ENCODE measurements around the gene A4GNT.
"Not testable (repeated sequence)": the region's sequence is repeated elsewhere in the genome, so short reads cannot be mapped to it uniquely, and the experiment has no call there.

The A4GNT gene

DNA sequence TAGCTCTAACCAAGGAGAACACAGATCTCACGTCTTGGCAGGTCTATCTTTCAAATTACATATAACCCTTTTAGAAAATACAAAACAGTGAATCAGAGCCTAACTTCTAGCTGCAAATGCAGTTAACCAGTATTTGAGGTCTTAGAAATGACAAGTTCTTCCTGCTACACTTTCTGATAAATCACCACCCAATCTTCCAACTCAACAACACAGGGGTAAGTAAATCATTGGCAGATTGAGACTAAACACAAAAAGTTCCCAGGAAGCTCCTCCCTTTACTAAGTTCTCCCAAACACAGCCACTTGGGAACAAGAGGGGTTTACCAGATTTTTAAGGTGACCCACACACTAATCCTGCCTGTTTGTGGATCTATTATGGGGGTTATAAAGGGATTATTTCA lies at the start of gene A4GNT:
TSS of gene A4GNT (minus strand) at position 152 of the 400 bp plus-strand sequence. CDS start 1,134 bp downstream, outside the sequence.
- no peak for DNase-seq

DNA sequence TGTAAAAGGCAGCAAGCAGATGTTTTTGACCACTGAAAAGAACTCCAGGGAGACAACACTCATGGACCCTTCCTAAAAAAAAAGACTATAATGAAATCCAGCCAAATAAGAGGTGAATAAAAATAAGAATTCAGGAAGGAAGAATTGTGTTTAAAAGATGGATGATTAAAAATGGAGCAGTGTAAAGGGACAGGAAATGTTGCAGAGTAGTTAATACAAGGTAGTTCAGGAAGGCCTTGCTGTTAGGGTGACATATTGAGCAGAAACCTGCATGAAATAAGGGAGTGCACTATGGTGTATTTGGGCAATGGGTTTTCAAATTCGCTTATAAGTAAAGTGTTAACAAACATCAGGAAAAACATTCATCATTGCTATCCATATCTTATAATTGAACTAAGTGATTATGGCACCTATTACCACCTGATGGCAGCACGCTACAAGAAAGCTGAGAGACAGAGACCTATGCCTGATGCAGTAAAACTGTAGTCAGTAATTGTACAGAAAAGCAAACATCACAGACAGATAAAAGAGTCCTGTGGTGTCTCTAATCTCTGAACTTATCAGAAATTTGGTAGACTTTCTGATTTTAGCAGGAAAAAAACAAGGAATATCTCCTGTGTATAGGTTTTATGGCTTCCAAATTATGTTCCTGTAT lies 48.3 kb upstream of the A4GNT start:
- DNase-seq, result no peak

DNA sequence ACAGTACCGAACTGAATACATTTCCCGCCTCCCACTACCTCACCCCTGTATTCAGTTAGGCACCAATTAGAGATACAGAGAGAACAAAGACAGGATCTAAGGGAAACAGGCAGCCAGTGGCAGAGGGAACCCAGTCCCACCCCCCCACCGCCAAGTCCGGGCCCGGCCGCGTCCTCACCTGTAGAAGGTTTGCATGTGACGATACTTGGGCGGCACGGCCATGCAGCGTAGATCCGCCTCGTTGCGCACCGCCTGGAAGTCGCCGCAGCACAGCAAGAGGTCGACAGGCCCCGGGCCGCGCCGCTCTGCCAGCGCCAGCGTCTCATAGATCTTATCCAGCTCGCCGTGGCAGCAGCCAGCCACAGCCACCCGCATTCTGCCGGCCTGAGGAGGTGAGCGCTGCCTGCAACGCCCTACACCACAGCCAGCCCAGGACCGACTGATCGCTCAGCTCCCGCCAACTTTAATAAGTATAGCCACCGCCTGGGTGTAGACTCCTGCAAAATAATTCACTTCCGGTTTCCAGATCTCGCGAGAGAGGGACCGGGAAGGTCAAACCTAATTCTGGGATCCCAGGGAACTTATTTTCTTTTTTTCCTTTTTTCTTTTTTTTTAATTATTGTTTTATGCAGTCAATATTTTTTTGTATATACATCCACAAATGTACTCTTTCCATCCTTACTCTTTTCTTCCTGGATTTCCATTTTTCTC lies 42.4 kb upstream of the A4GNT start, which contains the start of gene DBR1:
TSS of gene DBR1 (minus strand) at position 501 of the 711 bp plus-strand sequence. CDS start at position 375, 126 bp downstream.
- DNase-seq, result peak; percentile 44

DNA sequence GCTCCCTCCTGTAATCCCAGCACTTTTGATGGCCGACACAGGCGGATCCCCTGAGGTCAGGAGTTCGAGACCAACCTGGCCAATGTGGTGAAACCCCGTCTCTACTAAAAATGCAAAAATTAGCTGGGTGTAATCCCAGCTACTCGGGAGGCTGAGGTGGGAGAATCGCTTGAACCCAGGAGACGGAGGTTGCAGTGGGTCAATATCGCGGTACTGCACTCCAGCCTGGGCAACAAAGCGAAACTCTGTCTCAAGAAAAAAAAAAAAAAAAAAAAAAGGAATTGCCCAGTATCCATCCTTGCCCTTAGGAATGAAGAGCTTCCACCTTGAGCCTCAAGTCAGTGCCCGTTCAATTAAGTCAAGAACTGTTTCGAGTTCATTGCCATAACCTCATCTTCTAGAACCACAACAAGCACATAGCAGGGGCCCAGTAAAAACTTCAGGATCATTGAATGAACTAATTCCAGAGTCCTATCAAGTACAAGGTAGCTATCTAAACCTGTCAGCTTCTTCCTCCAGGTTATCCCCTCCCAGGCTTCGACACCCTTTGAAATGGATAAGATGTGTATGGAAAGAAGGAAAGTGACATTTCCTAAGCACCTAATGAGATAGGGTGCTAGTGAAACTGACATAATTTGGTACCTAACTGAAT lies 41.7 kb upstream of the A4GNT start:
- no peak for DNase-seq

DNA sequence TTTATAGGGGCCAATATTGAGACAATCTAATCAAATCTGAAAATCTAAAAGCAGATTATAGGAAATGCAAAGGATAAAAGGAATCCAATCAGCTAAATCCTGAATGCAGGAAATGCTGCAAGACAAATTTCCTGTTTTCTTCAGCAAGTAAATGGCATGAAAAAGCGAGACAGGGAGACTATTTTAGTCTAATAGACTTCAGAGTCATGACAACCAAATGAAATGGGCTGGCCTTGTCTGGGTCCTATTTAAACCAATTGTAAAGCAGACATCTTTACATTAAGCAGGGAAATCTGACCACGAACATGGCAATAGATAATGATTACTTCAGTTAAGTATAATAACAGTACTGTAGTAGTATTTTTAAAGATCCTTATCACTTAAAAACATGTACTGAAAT lies 40.4 kb upstream of the A4GNT start:
- DNase-seq, result no peak

DNA sequence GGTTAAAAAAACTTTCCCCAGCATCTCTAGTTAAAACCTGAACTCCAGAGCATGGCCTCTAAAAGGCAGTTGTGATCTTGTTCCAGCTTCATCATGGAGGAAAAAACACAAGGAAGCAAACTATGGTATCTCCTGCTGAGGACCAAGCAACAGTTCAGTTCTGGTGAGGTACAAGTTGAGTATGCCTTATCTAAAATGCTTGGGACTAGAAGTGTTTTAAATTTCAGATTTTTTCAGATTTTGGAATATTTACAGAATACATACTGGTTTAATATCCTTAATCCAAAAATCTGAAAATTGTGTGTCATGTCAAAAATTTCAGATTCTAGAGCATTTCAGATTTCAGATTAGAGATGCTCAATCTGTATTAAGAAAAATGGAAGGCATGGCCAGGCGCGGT lies 32.9 kb upstream of the A4GNT start:
- no peak for DNase-seq

DNA sequence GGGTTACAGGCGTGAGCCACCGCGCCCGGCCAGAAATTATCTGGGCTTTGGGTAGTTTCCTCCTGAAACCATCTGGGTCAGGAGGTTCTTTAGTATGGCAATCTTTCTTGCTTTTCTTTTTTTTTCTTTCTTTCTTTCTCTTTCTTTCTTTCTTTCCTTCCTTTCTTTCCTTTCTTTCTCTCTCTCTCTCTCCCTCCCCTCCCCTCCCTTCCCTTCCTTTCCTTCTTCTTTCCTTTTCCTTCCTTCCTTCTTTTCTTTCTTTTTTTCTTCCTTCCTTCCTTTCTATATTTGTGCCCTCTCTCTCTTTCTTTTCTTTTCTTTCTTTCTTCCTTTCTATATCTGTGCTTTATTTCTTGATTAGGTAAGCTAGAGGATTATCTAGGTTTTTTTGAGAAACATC lies 25.6 kb upstream of the A4GNT start:
- DNase-seq, result no peak

DNA sequence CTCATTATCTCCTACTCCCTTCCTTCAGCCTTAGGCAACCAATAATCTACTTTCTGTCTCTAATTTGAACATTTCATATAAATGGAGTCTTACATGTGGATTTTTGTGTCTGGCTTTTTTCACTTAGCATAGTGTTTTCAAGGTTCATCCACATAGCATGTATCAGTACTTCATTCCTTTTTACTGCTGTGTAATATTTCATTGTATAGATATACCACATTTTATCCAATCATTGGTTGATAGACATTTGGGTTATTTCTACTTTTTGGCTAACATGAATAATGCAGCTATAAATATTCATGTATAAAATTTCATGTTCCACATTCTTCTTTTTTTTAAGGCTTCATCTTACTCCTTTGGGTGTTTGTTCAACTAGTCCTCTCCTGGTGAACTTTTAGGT lies 22.3 kb upstream of the A4GNT start:
- DNase-seq, result no peak

DNA sequence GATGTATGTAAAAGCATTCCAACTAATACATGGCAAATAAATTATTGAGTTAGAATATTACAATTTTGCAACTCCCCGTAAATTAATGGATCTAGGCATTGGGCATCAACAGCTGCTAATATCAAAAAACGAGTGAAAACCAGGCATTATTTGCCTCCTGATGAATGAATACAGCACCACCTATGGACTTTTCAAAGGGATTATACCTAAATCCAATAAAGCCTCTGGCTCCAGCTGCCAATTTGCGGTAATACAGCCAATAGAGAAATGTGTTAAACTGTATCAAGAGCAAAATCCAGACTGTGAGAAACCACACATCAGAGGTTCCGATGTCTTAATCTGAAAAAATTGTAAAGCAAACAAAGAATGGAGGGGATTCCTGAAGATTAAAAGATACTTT lies 16.3 kb upstream of the A4GNT start:
- no peak for DNase-seq

DNA sequence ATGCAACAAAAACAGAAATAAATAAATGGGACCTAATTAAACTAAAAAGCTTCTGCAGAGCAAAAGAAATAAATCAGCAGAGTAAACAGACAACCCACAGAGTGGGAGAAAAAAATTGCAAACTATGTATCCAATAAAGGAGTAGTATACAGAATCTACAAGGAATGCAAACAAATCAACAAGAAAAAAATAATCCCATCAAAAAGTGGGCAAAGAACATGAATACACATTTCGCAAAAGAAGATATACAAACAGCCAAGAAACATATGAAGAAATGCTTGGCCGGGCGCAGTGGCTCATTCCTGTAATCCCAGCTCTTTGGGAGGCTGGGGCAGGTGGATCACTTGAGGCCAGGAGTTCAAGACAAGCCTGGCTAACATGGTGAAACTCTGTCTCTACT lies 10.0 kb upstream of the A4GNT start:
- not testable (repeated sequence) for DNase-seq

DNA sequence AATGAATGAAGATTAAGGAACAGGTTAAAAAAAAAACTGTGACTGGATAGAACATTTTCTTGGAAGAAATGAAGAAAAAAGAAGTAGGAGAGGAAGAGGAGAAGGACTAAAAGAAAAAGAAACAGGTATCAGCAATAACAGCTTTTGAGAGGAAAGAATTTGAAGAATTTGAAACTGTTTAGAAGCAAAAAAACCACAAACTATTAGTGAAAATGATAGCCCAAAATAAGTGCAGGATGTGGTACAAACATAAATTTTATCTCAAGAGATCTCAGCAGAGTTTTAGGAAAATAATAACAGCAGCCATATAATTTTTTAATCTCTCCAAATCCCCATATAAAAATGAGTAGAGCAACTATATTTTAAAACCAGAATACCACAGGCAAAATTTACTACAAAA lies 8.8 kb upstream of the A4GNT start:
- no peak for DNase-seq

DNA sequence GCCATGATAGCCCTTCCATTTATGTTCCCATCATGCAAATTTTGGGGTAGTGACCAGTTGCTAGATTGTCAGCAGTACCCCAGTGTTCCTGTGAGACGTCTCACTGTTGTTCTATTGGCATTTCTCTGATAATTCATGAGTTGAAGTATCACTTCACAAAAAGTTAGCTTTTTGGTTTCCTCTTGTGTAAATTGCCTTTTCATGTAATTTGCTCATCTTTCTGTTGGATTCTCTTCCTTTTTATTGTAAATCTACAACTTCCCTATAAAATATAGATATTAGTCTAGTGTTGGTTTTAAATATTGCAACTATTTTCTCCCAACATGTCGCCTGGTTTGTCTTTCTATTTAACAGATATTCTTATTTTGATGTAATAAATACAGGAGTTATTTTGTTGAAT lies 7.5 kb upstream of the A4GNT start:
- DNase-seq, result no peak

DNA sequence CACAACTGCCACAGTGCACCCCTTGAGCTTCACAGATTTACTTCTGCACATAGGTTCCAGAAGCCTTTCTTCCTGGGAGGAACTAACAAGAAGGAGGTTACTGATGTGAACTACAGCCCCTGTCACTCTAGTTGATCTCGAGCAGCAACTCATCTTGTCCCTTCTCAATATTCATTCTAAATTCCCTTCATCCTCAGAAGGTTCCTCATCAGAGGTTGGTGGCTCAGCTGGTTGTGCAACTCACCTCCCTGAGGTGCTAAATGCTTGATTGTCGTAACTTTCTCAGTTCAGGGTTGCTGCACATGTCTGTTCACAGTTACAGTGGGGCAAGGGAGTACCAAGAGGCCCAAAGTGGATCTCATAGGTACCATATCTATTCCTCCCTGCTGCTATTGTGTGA lies 5.7 kb upstream of the A4GNT start:
- no peak for DNase-seq

DNA sequence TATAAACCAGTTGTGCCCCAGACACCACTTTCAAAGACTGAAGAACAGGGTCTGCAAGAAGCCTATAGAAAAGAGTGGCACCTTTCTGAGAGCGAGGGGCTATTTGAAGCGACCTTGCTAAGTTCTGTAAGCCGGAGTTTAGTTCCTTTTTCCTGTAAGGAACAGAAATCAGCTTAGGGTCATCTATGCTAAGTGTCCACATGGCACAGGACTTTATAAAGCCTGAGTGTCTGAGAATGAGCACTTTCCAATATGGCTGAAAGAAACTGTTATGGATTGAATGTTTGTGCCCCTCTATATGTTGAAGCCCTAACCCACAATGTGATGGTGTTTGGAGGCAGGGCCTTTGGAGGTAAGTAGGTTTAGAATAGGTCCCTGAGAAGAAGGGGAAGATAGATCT lies 4.0 kb upstream of the A4GNT start:
- no peak for DNase-seq

DNA sequence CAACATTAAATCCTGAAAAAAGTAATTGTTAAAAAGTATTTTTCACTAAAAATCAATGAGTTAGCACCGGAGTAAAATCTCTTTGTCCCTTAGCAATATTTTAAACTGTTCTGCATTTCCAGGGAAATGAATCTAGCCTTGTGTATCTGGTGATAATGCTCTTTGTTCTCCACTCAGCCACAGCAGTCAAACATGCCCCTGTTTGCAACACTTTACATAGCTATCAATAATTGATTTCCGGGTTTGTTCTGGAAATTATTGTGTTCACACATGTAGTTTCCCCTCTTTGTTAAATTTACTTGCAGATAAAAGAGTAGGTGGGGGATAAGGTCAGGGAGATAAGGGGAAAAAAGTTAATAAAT lies 3.6 kb upstream of the A4GNT start:
- DNase-seq, result no peak

DNA sequence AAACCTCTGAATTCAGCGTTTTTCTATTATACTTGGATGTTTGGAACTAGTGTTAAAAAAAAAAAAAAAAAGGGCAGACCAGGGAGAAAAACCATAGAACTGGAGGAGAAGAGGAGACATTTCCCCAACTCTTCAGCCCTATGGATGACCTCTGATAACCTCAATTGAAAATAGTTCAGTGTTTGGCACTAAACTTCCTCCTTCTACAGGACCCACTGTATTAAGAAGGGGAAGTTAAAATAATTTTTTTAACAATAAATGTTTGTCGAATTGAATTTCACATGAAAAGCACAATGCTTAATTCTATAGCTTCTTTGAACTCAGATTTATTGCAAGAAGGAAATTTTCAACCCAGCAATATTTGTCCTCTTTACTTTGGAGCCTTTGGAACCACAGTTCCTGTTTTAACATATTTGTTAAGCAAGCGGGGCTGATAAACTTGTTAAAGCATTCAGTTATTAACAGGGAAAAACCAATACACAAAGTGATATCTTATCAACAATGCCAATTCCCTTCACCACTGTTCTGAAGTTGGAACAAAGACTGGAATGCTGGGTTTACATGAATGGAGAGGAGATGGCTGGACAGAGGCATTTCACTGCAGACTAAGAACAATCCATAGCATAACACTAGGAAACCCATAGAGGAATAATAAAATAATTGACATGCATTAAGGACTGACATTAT lies 3.1 kb upstream of the A4GNT start:
- no peak for DNase-seq

DNA sequence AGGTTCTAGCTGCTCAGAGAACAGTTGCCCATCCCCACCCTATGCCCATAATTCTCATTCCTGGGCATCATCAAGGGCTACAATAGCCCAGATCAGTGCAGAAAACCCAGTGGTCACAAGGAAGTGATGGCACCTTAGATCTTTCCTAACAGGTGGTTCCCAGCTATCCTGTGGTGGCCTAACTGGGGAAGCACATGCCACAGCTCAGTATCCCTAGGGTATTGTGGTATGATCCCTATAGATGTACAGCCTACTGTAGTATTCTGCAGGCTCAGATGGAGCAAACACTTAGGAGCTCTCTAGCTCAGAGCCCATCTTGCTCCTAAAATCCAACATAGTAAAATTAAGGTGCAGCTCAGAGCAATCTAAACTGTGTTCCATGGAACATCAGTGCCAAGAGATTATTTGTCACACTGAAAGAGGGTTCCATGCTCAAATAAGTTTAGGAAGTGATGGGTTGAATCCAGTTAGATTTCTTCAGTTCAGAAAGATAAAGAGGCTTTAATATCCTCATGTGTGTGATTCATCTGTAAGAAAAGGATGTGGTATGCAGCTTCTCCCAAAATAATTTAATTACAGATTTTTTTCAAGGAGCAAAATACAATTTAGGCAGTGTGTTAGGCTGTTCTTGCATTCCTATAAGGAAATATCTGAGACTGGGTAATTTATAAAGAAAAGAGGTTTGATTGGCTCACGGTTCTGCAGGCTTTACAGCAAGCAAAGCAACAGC lies 4.4 kb downstream of the A4GNT start:
- DNase-seq, result no peak

DNA sequence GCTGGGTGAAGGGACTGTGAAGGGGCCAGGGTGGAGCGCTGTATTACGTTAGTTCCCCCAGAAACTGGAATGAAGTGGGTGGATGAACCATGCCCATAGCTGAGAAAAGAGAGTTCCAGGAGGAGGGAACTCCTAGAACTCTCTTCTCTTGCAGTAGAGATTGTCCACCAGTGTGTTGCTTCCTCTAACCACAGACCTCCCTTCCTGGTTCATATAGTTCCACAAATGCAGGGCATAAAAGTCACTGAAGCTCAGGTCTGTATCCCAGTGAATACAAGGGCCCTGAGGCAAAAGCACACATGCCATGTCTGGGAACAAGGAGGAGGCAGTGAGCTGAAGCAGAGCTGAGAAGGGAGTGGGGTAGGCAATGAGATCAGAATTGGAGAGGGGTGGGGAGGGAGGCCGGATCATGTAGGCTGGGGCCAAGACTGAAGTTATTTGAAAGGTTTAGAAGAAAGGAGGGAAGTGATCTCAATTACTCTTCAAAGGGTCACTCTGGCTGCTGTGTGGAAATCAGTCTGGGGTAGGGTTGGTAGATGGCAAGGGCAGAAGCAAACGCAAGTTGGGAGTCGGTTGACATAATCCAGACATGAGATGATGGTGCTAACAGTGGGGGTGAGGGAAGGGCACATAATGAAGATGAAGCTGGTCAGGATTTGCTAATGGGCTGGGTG lies 6.5 kb downstream of the A4GNT start:
- DNase-seq, result no peak

DNA sequence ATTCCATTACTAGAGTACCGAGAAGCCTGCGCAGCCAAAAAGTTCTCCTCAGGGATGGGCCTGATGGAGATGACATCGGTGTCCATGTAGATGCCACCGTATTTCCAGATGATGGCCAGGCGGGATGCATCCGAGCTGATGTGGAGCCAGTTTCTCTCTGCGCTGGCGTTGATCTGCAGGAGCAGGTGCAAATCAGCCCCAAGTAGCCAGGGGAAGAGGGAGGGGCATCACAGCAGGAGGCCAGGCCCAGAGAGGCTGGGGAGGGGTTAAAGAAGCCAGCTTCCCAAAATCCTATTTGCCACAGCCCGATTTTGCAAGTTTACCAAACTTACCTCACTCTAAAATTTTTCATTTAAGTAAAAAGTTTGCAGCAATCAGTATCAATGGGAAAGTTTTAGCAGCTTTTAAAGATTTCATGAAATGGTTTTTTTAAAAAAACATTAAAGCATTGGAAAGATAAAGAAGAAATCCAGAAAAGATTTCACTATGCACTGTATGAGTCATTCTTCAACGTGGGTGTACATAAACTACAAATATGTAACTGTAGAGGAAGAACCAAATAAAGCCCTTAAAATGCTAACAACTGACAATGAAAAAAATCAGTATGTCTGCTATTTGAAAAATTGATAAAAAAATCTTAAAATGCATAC lies 7.4 kb downstream of the A4GNT start:
- no peak for DNase-seq

DNA sequence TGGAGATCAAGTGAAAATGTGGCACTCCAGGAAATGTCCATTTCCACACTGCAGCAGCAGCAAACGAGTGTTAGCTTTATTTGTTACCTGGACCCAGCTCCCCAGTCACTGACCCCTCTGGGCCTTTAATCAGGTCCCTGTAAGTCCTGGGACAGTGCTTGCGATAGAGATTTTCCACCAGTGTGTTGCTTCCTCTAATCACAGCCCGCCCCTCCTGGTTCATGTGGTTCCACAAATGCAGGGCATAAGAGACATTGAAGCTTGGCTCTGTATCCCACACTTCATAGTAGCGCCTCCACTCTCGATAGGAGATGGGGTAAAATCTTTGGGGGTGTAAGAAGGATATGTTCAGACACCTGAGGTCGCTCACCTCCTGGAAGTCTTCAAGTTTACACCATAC lies 8.0 kb downstream of the A4GNT start:
- no peak for DNase-seq

DNA sequence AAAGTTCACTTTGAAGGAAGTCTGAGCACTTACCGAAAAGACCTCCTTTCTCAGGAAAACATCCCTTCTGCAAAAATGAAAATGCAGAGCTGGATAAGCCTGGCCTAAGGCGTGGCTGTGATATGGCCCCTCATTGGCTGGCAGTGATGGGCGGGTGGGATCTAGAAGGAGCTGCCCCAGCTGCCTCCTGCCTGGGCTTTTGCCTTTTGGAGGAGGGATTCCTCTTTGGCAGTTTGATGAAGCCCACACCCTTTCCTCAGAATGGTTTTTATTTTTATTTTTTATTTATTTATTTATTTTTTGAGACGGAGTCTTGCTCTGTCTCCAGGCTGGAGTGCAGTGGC lies 12.8 kb downstream of the A4GNT start:
- DNase-seq, result no peak

All from 8988T (cell line).